ENCODE results near the gene RAMACL. TPM values are rescaled to one million over a fixed set of nuclear protein-coding genes. Genes with fewer than 3 reads are reported as not detected.

Gene RAMACL
- total RNA-seq, 1 experiment from 2014 or later = 0.77 TPM

DNA sequence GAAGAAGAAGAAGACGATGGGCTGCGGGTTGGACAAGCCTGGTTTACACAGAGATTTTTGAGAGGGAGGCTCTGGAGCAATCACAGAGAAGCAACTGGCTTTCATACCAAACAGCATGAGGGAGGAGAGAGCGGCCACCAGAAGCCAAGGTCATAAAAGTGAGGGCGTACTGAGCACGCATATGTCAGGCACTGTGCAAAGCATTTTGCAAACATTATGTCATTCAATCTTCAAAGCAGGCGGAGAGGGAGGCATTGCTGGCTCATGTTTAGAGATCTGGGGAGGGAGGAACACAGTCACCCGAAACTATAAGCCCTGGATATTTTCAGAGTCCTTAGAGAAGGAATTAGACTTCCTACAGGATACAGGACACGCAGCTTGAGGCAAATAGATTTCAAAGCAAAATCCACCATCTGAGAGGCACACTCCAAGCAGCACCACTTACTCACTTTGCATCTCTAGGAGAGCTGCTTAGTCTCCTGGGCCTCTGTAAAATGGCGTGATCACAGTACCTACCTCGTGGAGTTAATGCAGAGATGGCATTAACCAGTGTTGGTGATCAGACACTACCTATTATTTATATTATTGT is 24.6 kb downstream of the RAMACL start:
- POLR2A ChIA-PET (ENCODE audit: low non-redundant PET) = no interaction called here
- BruUV-seq (replicated peaks) = no TSS peak
- Histone ChIP-seq H3K36me3 (ENCODE audit: insufficient read depth, low read length, poor library complexity, severe bottlenecking) (no peaks in the 10 kb centered on the region), H3K27me3 (replicated peaks; ENCODE audit: insufficient read depth, low read depth, low read length, poor library complexity) (no peaks in the 10 kb centered on the region), H3K27ac (ENCODE audit: low read depth, low read length, poor library complexity, severe bottlenecking) (no peak overlapping the region), H3K4me3 (ENCODE audit: low read depth, low read length, poor library complexity, severe bottlenecking) (no peak overlapping the region), H3K9me3 (ENCODE audit: low read depth, low read length, poor library complexity, severe bottlenecking) (no peaks in the 10 kb centered on the region), H3K4me1 (ENCODE audit: insufficient read depth, low read length, poor library complexity, severe bottlenecking) (peaks cover 2% of the 10 kb centered on the region)
- TF ChIP-seq, protein P1, sequence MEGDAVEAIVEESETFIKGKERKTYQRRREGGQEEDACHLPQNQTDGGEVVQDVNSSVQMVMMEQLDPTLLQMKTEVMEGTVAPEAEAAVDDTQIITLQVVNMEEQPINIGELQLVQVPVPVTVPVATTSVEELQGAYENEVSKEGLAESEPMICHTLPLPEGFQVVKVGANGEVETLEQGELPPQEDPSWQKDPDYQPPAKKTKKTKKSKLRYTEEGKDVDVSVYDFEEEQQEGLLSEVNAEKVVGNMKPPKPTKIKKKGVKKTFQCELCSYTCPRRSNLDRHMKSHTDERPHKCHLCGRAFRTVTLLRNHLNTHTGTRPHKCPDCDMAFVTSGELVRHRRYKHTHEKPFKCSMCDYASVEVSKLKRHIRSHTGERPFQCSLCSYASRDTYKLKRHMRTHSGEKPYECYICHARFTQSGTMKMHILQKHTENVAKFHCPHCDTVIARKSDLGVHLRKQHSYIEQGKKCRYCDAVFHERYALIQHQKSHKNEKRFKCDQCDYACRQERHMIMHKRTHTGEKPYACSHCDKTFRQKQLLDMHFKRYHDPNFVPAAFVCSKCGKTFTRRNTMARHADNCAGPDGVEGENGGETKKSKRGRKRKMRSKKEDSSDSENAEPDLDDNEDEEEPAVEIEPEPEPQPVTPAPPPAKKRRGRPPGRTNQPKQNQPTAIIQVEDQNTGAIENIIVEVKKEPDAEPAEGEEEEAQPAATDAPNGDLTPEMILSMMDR (conservative IDR thresholded peaks at IDR 0.05; ENCODE audit: low read depth, low read length) = no peak
- TF ChIP-seq EZH2 (IDR thresholded peaks at IDR 0.05; ENCODE audit: borderline replicate concordance, low read depth, low read length, poor library complexity, severe bottlenecking) = no peak
- CTCF ChIA-PET = no interaction called here
- intact Hi-C loops (cut with micrococcal nuclease; ENCODE audit: unreplicated experiment) = no loop called here
- DNase-seq (ENCODE audit: low spot score) = no peak

DNA sequence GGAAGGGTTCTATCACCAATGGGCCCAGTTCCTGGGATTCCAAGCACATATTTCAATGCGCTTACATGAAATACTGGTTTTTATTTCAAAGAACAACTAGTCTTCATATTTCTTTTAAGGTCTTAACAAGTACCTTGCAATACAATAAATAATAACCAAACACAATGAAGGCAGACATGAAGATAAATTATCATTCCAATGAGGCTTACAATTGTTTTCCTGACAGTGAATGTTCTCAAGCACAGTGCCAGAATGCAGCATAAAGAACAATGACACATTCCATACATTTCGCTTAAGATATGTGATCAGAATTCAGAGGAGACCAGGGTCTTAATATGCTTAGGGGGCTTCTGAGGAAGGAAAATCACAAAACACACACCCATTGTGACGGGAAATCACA is 26.3 kb downstream of the RAMACL start:
- TF ChIP-seq, protein P1 (conservative IDR thresholded peaks at IDR 0.05; ENCODE audit: low read depth, low read length) = no peak
- TF ChIP-seq EZH2 (IDR thresholded peaks at IDR 0.05; ENCODE audit: borderline replicate concordance, low read depth, low read length, poor library complexity, severe bottlenecking) = no peak
- no TSS peak for BruUV-seq (replicated peaks)
- Histone ChIP-seq H3K9me3 (ENCODE audit: low read depth, low read length, poor library complexity, severe bottlenecking) (no peaks in the 10 kb centered on the region), H3K27ac (ENCODE audit: low read depth, low read length, poor library complexity, severe bottlenecking) (no peak overlapping the region), H3K27me3 (replicated peaks; ENCODE audit: insufficient read depth, low read depth, low read length, poor library complexity) (no peaks in the 10 kb centered on the region), H3K4me3 (ENCODE audit: low read depth, low read length, poor library complexity, severe bottlenecking) (no peak overlapping the region), H3K4me1 (ENCODE audit: insufficient read depth, low read length, poor library complexity, severe bottlenecking) (peaks cover 5% of the 10 kb centered on the region), H3K36me3 (ENCODE audit: insufficient read depth, low read length, poor library complexity, severe bottlenecking) (no peaks in the 10 kb centered on the region)
- DNase-seq (ENCODE audit: low spot score) = no peak
- ChIA-PET CTCF (no interaction called here), POLR2A (ENCODE audit: low non-redundant PET) (no interaction called here)
- intact Hi-C loops (cut with micrococcal nuclease; ENCODE audit: unreplicated experiment) = no loop called here

DNA sequence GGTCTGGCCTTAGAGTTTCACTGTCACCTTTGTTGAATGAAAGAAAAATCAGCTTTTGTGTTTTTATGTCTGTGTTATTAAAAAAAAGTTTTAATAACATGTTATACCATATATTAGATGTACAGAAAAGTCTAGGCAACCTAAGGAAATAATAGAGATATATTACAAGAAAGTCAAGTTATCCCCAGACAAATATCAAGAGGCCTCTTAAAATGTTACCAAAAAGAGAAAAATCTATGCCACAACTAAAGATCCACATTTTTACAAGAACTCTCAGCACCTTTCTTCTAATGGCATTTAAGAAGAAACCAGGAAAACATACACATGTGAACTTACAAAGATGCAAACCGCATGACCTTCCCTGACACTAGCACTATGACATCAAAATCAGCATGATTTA is 26.8 kb downstream of the RAMACL start:
- Histone ChIP-seq H3K36me3 (ENCODE audit: insufficient read depth, low read length, poor library complexity, severe bottlenecking) (no peaks in the 10 kb centered on the region), H3K9me3 (ENCODE audit: low read depth, low read length, poor library complexity, severe bottlenecking) (no peaks in the 10 kb centered on the region), H3K27me3 (replicated peaks; ENCODE audit: insufficient read depth, low read depth, low read length, poor library complexity) (no peaks in the 10 kb centered on the region), H3K4me3 (ENCODE audit: low read depth, low read length, poor library complexity, severe bottlenecking) (no peak overlapping the region), H3K27ac (ENCODE audit: low read depth, low read length, poor library complexity, severe bottlenecking) (no peak overlapping the region), H3K4me1 (ENCODE audit: insufficient read depth, low read length, poor library complexity, severe bottlenecking) (peaks cover 5% of the 10 kb centered on the region)
- TF ChIP-seq, protein P1 (conservative IDR thresholded peaks at IDR 0.05; ENCODE audit: low read depth, low read length) = no peak
- TF ChIP-seq EZH2 (IDR thresholded peaks at IDR 0.05; ENCODE audit: borderline replicate concordance, low read depth, low read length, poor library complexity, severe bottlenecking) = no peak
- CTCF ChIA-PET = no interaction called here
- DNase-seq (ENCODE audit: low spot score) = no peak
- intact Hi-C loops (cut with micrococcal nuclease; ENCODE audit: unreplicated experiment) = no loop called here
- no TSS peak for BruUV-seq (replicated peaks)
- POLR2A ChIA-PET (ENCODE audit: low non-redundant PET) = no interaction called here

Measured in A673 (cell line).